Right lobe of liver (tissue), 4 donors: ENCODE data around the gene CANT1.

Experiments used
- POLR2A ChIP-seq: fragments of 450-650 bp; IDR thresholded peaks from one replicate; pipeline ENCODE4 v1.6.1; 2017; ENCODE audit warnings: antibody characterized with exemption, mild to moderate bottlenecking
- TF ChIP-seq, protein P1 (sequence below), 4 donors: fragments of 200-600 bp in 3 of 4; fragments of 450-650 bp in 1 of 4; IDR thresholded peaks; one replicate each; pipeline versions ENCODE4 v1.5.1 to v1.8.0; 2016 to 2022; ENCODE audit warnings: antibody characterized with exemption in 4 of 4, mild to moderate bottlenecking in 2 of 4
- donor health status: DM: no; HTN: no; CAD: no.
- donor health status: DM: no; HTN: no; CAD: no.
- donor health status: DM: no; HTN: yes; CAD: no.

- TF ChIP-seq, protein P1, sequence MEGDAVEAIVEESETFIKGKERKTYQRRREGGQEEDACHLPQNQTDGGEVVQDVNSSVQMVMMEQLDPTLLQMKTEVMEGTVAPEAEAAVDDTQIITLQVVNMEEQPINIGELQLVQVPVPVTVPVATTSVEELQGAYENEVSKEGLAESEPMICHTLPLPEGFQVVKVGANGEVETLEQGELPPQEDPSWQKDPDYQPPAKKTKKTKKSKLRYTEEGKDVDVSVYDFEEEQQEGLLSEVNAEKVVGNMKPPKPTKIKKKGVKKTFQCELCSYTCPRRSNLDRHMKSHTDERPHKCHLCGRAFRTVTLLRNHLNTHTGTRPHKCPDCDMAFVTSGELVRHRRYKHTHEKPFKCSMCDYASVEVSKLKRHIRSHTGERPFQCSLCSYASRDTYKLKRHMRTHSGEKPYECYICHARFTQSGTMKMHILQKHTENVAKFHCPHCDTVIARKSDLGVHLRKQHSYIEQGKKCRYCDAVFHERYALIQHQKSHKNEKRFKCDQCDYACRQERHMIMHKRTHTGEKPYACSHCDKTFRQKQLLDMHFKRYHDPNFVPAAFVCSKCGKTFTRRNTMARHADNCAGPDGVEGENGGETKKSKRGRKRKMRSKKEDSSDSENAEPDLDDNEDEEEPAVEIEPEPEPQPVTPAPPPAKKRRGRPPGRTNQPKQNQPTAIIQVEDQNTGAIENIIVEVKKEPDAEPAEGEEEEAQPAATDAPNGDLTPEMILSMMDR (IDR thresholded peaks at IDR 0.05), result no peak
- TF ChIP-seq POLR2A, result no peak
These were observed 29.0 kb downstream of the CANT1 start for GRCh38 chr17:78980624-78980972.
